K562 (cell line): ENCODE measurements around the gene ZNF804A.

ENCODE experiments used
- BCL6 ChIP-seq: fragments of 250-450 bp; sonication (Bioruptor Pico); IDR thresholded peaks from 2 replicates; pipeline ENCODE4 v1.4.0; 2020
- FOXM1 ChIP-seq, 2 experiments: fragments of 450-650 bp in 1 of 2; sonication (generic) in 1 of 2; formaldehyde crosslinking in 1 of 2; IDR thresholded peaks; 2 replicates each; pipeline versions ENCODE4 v1.6.1 to v1.9.0; 2017 to 2022; ENCODE audit warnings: low read depth in 2 of 2, mild to moderate bottlenecking in 2 of 2, missing genetic modification reagents in 1 of 2, moderate library complexity in 1 of 2
- JUNB ChIP-seq: fragments of 450-650 bp; formaldehyde crosslinking; conservative IDR thresholded peaks from 2 replicates; pipeline ENCODE4 v1.4.0; 2020; ENCODE audit warnings: mild to moderate bottlenecking
- SPI1 ChIP-seq: IDR thresholded peaks from 2 replicates; pipeline ENCODE4 v1.6.1; 2011; ENCODE audit warnings: low read depth, low read length, control low read depth, borderline replicate concordance
- TAF7 ChIP-seq: fragments of 450-650 bp; IDR thresholded peaks from 2 replicates; pipeline ENCODE4 v1.6.1; 2016; ENCODE audit warnings: missing genetic modification characterization, missing compliant biosample characterization

- no peak for TF ChIP-seq BCL6 (CRISPR knock-in tag)
- TF ChIP-seq SPI1 = no peak
- no peak for TF ChIP-seq FOXM1 (IDR thresholded peaks at IDR 0.05; ENCODE audit: low read depth)
- no peak for TF ChIP-seq FOXM1 (CRISPR knock-in tag; IDR thresholded peaks at IDR 0.05; ENCODE audit: low read depth)
- TF ChIP-seq TAF7 (tag) = no peak
- no peak for TF ChIP-seq JUNB (CRISPR knock-in tag)
These were observed 93.9 kb downstream of the ZNF804A start for GRCh38 chr2:184692141-184692734.
